Astrocyte of the cerebellum (primary cell): Measurements from ENCODE around the gene PKP3.

Experiments
- DNase-seq: peaks from one replicate; pipeline ENCODE4 v3.0.0-alpha.2; 2011; ENCODE audit warnings: low read depth
- H3K4me3 ChIP-seq: 2 replicates; pipeline ENCODE4 v1.5.1; 2011; ENCODE audit warnings: mild to moderate bottlenecking, low read depth, low read length, moderate library complexity
- in situ Hi-C: cut with HindIII; loops from 2 replicates; pipeline ENCODE4 v1.10.0; 2017; ENCODE audit warnings: low sequenced_read_pairs
- TF ChIP-seq, protein P1 (sequence below): IDR thresholded peaks from 2 replicates; pipeline ENCODE4 v1.5.1; 2012; ENCODE audit warnings: low read length, low read depth, moderate library complexity, mild to moderate bottlenecking; ENCODE audit errors: missing control alignments

Gene PKP3

DNA sequence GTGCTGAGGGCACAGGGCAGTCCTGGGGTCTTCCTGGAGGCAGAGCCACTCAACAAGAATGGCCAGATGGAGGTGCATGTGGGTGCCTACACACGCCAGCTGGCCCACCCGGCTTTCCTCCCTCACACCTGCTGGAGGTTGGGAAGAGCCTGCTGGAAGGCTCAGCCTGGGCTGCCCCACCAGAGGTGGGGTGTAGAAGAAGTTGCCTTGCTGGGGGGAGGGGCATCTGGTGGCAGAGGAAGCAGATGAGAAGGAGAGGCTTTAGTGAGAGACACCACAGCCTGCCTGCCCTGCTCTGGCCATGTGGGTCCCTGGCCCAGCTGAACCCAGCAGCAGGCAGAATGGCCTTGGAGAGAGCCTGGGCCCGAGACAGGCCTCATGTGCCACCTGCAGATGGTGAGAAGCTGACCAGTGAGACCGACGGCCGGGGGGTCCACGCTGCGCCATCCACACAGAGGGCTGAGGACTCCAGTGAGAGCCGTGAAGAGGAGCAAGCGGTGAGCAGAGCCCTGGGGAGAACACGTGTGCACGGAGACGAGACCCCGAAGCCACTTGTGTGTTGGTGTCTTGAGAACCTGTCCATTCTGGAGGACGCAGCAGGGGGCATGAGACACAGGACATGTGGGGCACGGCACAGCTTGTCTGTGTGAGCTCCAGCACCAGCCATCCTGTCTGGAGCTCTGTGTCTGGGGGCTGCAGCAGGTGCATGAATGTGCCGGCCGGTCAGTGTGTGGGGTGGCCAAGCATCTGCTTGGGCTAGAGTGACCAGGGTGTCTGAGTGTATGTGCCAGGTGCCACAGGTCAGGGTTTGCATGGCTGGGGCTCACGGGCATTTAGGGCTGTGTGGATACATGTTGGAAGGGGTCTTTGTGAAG lies 22.1 kb upstream of the PKP3 start:
- TF ChIP-seq, protein P1, sequence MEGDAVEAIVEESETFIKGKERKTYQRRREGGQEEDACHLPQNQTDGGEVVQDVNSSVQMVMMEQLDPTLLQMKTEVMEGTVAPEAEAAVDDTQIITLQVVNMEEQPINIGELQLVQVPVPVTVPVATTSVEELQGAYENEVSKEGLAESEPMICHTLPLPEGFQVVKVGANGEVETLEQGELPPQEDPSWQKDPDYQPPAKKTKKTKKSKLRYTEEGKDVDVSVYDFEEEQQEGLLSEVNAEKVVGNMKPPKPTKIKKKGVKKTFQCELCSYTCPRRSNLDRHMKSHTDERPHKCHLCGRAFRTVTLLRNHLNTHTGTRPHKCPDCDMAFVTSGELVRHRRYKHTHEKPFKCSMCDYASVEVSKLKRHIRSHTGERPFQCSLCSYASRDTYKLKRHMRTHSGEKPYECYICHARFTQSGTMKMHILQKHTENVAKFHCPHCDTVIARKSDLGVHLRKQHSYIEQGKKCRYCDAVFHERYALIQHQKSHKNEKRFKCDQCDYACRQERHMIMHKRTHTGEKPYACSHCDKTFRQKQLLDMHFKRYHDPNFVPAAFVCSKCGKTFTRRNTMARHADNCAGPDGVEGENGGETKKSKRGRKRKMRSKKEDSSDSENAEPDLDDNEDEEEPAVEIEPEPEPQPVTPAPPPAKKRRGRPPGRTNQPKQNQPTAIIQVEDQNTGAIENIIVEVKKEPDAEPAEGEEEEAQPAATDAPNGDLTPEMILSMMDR = no peak
- no peak overlapping the region for H3K4me3 ChIP-seq
- DNase-seq = no peak
- in situ Hi-C loops = no loop called here

DNA sequence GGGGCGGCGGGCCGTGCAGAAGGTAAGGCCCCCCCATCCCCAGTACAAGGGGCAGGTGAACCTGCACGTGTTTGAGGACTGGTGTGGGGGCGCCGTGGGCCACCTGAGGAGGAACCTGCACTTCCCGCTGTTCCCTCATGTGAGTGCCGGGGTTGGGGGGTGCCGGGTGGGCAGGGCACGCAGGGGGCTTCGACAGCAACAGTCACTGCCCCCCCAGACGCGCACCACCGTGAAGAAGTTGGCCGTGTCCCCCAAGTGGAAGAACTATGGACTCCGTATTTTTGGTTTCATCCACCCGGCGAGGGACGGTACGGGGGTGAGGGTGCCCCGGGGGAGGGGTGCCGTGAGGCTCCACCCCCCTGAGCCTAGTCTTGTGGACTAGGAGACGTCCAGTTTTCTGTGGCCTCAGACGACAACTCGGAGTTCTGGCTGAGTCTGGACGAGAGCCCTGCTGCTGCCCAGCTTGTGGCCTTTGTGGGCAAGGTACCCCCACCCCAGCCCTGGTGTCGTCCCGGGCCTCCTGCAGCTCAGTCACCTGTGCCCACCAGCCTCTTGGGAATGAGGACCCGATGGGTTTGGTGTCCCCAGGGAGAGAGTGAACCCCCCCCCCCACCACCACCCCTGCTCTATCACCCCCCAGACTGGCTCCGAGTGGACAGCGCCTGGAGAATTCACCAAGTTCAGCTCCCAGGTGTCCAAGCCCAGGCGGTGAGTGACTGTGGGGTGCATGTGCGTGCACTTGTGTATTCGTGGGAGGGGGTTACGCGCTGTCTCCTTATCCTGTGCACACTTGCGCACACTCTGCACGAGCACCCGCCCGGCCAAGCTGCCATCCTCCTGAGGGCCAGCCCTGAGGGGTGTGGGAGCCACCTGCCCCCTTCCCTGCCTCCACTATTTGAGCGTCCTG lies 20.9 kb upstream of the PKP3 start:
- DNase-seq = no peak
- in situ Hi-C loops = no loop called here
- TF ChIP-seq, protein P1 = no peak
- H3K4me3 ChIP-seq = no peak overlapping the region

DNA sequence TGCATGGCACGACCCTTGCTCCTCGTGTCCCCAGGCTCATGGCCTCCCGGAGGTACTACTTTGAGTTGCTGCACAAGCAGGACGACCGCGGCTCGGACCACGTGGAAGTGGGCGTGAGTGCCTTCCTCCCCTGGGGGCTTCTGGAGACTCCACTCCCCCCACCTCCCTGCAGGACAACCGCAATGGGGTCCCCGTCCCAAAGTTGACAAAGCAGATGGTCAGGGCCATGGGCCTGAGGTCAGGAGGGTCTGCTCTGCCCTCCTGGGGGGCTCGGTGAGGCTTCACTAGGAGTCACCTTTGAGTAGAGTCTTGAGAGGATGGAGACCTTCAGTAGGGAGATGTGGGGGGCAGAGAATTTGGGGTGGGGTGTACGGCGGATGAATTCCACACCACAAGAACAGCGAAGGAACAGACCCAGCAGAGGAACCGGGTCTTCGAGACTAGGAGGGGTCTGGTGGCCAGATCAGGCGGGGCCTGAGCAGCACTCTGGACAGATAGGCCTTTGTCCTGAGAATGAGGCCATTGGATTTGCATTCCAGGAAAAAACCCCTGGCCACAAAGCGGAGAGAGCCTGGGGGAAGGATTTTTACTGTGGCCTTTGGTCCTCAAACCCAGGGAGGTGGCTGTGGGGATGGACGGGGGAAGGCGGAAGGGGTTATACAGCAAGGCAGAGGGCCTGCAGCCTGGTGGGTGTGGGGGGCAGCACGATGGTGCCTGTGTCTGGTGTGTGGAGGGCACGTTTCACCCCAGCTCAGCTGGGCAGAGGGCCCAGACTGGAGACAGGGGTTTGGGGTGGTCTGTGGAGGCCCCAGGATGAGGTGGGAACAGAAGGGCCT lies 20.1 kb upstream of the PKP3 start:
- DNase-seq = no peak
- in situ Hi-C loops = no loop called here
- no peak overlapping the region for H3K4me3 ChIP-seq
- TF ChIP-seq, protein P1 = no peak

DNA sequence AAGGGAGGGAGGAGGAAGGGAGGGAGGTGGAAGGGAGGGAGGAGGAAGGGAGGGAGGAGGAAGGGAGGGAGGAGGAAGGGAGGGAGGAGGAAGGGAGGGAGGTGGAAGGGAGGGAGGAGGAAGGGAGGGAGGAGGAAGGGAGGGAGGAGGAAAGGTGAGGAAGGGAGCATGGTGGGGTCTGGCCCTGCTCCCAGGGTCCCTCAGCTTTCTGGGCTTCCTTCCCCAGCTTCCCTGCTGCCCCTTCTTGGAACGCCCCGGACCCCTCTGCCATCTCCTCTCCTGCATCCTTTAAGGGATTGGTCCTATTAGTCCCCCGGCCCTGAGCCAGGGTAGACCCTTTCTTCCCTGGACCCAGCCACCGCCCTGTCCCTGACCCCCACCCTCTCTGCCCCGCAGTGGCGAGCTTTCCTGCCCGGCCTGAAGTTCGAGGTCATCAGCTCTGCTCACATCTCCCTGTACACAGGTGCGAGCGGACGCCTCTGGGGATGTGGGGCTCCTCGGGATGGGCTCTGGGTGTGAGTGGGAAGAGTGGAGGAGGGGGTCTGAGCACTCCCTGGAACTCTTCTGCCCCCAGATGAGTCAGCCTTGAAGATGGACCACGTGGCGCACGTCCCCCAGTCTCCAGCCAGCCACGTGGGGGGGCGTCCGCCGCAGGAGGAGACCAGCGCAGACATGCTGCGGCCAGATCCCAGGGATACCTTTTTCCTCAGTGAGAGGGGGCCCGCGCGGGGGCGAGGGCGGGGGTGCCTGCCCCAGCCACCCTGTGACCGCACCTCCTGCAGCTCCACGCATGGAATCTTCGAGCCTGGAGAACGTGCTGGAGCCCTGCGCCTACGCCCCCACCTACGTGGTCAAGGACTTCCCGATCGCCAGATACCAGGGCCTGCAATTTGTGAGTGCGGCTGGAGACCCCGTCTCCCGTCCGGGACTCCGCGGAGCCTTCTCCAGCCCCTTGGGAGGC lies 18.7 kb upstream of the PKP3 start:
- no peak for DNase-seq
- in situ Hi-C loops = no loop called here
- TF ChIP-seq, protein P1 = no peak
- H3K4me3 ChIP-seq = no peak overlapping the region

DNA sequence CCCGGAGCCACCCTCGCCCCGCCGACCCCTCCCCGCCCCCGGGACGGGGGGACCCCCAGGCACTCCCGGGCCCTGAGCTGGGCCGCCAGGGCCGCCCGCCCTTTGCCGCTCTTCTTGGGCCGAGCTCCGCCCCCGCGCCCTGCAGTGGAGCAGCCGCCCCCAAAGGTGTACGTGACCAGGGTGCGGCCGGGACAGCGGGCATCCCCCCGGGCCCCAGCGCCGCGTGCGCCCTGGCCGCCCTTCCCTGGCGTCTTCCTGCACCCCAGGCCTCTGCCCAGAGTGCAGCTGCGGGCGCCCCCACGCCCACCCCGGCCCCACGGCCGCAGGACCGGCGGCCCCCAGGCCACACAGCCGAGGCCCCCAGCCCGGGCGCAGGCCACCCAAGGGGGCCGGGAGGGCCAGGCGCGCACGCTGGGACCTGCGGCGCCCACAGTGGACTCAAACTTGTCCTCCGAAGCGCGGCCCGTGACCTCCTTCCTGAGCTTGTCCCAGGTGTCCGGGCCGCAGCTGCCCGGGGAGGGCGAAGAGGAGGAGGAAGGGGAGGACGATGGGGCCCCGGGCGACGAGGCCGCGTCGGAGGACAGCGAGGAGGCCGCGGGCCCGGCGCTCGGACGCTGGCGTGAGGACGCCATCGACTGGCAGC lies 17.4 kb upstream of the PKP3 start:
- no peak for DNase-seq
- in situ Hi-C loops = no loop called here
- H3K4me3 ChIP-seq = no peak overlapping the region
- TF ChIP-seq, protein P1 = no peak
